ENCODE results near the gene MCF2L2. TPM values are rescaled to one million over a fixed set of nuclear protein-coding genes. Genes with fewer than 3 reads are reported as not detected.

The MCF2L2 gene
- total and polyA plus RNA-seq, 9 of the 15 experiments (the other 6 are each of a cell fraction or from before 2014, with no cell fraction given), result 0.56 to 4.2 (median 3.0) TPM

GRCh38 chr3:183295211-183295610, 133.2 kb downstream of the MCF2L2 start:
- no peak for DNase-seq (ENCODE audit: extremely low read depth in 1 of 4, low spot score in 3 of 4)
- no peak overlapping the region for H3K27ac ChIP-seq (ENCODE audit: extremely low read depth, low read depth, low read length)
- ChIA-PET CTCF (ENCODE audit: low intra/inter-chr PET ratio) (no interaction called here), POLR2A (interaction anchor here (0.8 kb wide), 1 partner anchor 12 kb away, joined by 5 read pairs; no protein-coding TSS in a partner anchor)
- H3K9me3 ChIP-seq (replicated peaks; ENCODE audit: control insufficient read depth, insufficient read depth, low read depth, low read length), result no peaks in the 10 kb centered on the region
- H4K20me1 ChIP-seq (replicated peaks; ENCODE audit: control insufficient read depth, insufficient read depth, low read length), result no peaks in the 10 kb centered on the region
- peaks cover 6 to 8% of the 10 kb centered on the region in 2 experiments; a peak in 2 of 5 replicates for H3K4me1 ChIP-seq (replicated peaks in 1 of 2; ENCODE audit: control insufficient read depth in 2 of 2, insufficient read depth in 2 of 2, low read length in 2 of 2)
- H3K9me1 ChIP-seq (ENCODE audit: control insufficient read depth, insufficient read depth, low read length), result no peaks in the 10 kb centered on the region
- H3K36me3 ChIP-seq (ENCODE audit: control insufficient read depth, insufficient read depth, low read length), result peaks cover 24% of the 10 kb centered on the region; the same call in 2 of the 3 replicates
- no peak overlapping the region for H3K9ac ChIP-seq (ENCODE audit: insufficient read depth in 1 of 2, low read depth in 2 of 2, low read length in 2 of 2)
- WGBS (ENCODE audit: insufficient coverage, low coverage, missing lambda C conversion rate), result 13% methylated on average over 3 of the region's 3 CpGs
- no peak overlapping the region for H2AFZ ChIP-seq (ENCODE audit: low read depth, low read length)
- H3K27me3 ChIP-seq (ENCODE audit: control insufficient read depth in 2 of 2, insufficient read depth in 2 of 2, low read length in 2 of 2), result no peaks in the 10 kb centered on the region
- no peak for ATAC-seq
- intact Hi-C loops (cut with micrococcal nuclease), result no loop called here
- H3K4me2 ChIP-seq (ENCODE audit: insufficient read depth, low read length), result no peak overlapping the region
- H3K4me3 ChIP-seq, result no peak overlapping the region
- BruUV-seq (replicated peaks), result no TSS peak
- no peak for FAIRE-seq
- in situ Hi-C loops (cut with MboI), result no loop called here
- no peaks in the 10 kb centered on the region; the same call in 2 of the 3 replicates for H3K79me2 ChIP-seq (ENCODE audit: control insufficient read depth, insufficient read depth, low read length)
- TF ChIP-seq CEBPG (CRISPR knock-in tag; IDR thresholded peaks at IDR 0.05), result peak; percentile 44
- peak; percentile 86 to 92 for TF ChIP-seq CEBPG (tag; conservative IDR thresholded peaks at IDR 0.05 in 1 of 2, IDR thresholded peaks at IDR 0.05 in 1 of 2)
- TF ChIP-seq USF2 (CRISPR knock-in tag; IDR thresholded peaks at IDR 0.05), result no peak
- TF ChIP-seq TRIM24 (IDR thresholded peaks at IDR 0.05), result peak; percentile 31 to 50; a peak in 2 of 4 replicates
- no peak for TF ChIP-seq E4F1 (CRISPR knock-in tag; IDR thresholded peaks at IDR 0.05; ENCODE audit: borderline replicate concordance)
- no peak for TF ChIP-seq ZNF561 (CRISPR knock-in tag; conservative IDR thresholded peaks at IDR 0.05)
- TF ChIP-seq NRF1 (conservative IDR thresholded peaks at IDR 0.05 in 1 of 2, IDR thresholded peaks at IDR 0.05 in 1 of 2), result no peak
- no peak for TF ChIP-seq ARID4B (CRISPR knock-in tag; IDR thresholded peaks at IDR 0.05)
- no peak for TF ChIP-seq ZNF124 (CRISPR knock-in tag; IDR thresholded peaks at IDR 0.05)
- no peak for TF ChIP-seq HOXB6 (CRISPR knock-in tag; IDR thresholded peaks at IDR 0.05; ENCODE audit: borderline replicate concordance)
- no peak for TF ChIP-seq NFIC (IDR thresholded peaks at IDR 0.05)
- no peak for TF ChIP-seq HMGXB4 (CRISPR knock-in tag; IDR thresholded peaks at IDR 0.05)
- no peak for TF ChIP-seq GABPB1 (CRISPR knock-in tag; IDR thresholded peaks at IDR 0.05)
